ENCODE results near the gene SPDYE8.
"Not testable (repeated sequence)": the region's sequence is repeated elsewhere in the genome, so short reads cannot be mapped to it uniquely, and the experiment has no call there.

GRCh38 chr7:72997447-72997846 is 32.1 kb downstream of the SPDYE8 start:
- not testable (repeated sequence) for TF ChIP-seq CTCF (IDR thresholded peaks at IDR 0.05); REST (IDR thresholded peaks at IDR 0.05; ENCODE audit: insufficient read depth in 1 of 2, low read depth in 2 of 2, low read length in 1 of 2); POLR2AphosphoS5 (IDR thresholded peaks at IDR 0.05; ENCODE audit: low read depth, low read length)

Measured in Panc1 (cell line).